Forelimb muscle (tissue), 1 donor: ENCODE results near the gene TOMT. TPM values are rescaled to one million over a fixed set of nuclear protein-coding genes. Genes with fewer than 3 reads are reported as not detected.
"Not testable (repeated sequence)": the region's sequence is repeated elsewhere in the genome, so short reads cannot be mapped to it uniquely, and the experiment has no call there.

Experiments
- DNase-seq: peaks from one replicate; pipeline ENCODE4 v3.0.0-alpha.2; 2013; ENCODE audit warnings: low read depth
- polyA plus RNA-seq: library from polyadenylated mRNA; unstranded; fragments of 120-200 nt; gene quantifications from one replicate; pipeline ENCODE4 v1.2.1, GENCODE V29; 2013; ENCODE audit not compliant: insufficient read length

Gene TOMT
- polyA plus RNA-seq, 1 donor: not detected

DNA sequence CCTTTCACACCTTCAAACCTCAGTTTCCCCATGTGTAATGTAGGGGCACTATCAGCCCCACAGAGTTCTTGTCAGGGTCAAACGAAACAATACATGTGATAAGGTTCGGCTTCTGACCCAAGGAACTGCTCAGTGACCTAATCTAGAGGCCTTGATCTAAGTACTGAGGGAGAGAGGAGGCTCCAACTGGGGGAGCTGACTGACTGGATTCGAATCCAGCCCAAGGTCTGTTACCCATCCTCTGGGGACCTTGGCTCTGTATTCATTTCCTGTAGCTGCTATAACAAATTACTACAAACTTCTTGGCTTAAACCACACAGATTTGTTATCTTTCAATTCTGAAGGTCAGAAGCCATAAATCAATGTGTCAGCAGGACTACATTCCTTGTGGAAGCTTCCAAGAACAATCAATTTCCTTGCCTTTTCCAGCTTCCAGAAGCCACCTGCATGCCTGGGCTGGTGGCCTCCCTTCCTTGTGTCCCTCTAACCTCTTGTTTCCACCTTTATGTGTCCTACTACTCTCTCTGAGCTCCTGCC lies 17.5 kb downstream of the TOMT start:
- DNase-seq: no peak

DNA sequence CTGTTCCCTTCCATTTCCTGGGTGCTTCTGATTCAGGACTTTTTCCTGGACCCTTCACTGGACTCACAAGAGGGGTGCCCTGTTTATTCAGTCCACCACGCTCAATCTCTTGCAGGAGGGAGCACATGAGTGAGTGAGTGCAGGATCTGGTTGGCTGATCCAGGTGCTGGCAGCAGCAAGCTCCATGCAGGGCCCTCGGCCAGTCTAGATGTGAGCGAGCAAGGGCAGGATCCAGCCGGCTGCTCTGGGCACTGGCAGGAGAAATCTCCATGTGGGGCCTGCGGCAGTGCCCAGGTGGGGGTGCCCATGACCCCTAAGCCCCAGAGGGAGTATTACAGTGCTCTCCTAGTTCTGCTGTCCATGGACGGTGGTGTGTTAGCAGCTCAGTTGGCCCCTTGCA lies 18.3 kb downstream of the TOMT start:
- DNase-seq: no peak

DNA sequence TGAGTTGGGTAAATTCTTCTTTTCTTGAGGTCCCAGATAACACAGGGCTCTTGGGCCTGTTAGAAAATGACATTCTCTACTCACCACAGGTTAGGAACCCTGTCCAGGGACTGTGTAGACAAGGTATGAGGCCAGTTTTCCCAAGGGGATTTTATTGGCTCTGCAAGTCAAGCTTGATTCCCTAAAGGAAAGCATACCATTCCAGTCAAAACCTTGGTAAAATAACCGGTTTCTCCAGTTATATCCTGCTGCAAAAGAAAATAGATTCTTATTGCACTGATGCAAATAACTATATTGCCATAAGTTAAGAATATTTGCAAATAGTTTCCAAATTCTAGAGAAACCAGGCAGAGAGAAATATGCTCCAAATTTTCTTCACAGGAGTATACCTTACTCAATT lies 20.2 kb downstream of the TOMT start:
- DNase-seq: no peak

DNA sequence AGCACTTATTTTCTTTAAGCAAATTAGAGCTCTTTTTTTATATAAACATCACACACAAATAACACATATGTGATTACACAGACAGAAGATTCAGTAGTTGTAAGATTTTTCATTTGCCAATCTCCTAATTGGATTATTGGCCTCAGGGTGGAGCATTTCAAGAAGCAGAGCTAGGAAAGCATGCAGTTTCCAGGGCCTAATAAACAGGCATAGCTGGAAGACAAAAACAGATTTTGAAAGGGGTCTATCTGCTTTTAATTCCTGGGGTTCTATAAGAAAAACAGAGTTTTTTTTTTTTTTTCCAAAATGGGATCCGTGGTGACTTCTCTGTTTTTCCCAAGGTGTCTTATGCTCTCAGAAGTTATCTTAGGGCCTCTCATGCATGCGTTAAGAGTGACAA lies 22.2 kb downstream of the TOMT start:
- no peak for DNase-seq

DNA sequence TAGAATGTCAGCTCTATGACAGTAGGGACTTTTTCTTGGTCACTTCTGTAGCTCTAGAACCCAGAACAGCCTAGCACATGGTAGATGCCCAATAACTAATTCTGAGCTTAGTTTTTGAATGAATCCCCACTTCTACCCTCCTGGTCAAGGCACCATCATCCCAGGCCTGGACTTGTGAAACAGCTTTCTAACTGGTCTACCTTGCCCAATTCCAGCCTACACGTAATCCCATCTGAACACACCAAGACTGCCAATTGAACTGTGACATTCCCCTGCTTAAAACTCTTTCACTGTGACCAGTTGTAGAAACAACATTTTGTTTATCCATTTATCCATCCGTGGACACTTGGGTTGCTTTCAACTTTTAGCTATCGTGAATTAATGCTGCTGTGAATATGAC lies 23.7 kb downstream of the TOMT start:
- no peak for DNase-seq

DNA sequence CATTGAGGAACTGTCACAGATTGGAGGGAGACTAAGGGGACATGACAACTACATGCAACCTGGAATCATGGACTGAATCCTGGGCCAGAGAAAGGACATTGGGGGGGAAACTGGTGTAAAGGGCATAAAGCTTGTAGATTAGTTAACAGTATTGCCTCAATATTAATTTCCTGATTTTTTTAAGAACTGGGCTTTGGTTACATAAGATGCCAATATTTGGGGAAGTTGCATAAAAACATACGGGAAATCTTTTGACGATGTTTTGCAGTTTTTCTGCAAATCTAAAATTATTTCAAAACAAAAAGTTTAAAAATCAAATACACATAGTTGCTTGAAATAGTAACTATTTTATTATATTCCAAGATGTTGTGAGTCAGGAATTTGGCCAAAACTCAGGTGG lies 26.9 kb downstream of the TOMT start:
- no peak for DNase-seq

DNA sequence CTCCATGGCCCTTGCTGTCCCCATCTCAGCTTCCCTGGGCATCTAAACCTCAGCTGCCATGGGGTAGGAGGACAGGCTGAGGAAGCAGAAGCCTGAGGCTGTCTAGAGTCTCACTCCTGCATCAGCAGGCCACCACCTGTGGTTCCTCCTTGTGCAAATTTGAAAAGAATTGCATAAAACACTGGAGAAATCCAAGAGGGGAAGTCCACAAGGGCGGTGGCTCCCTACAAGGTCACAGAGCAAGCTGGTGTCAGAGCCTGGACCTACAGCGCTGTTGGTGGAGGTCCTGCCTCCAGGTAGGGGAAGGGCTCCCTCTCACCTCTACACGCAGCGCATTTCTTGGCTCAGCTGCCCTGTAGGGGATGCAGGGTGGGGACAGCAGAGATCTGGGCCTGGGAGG lies 29.7 kb downstream of the TOMT start, which contains the start of gene FOLR3:
Gene FOLR3, plus strand, starts transcription at position 253 of the 400 bp plus-strand sequence. CDS start 228 bp downstream, outside the sequence.
- DNase-seq: not testable (repeated sequence)

DNA sequence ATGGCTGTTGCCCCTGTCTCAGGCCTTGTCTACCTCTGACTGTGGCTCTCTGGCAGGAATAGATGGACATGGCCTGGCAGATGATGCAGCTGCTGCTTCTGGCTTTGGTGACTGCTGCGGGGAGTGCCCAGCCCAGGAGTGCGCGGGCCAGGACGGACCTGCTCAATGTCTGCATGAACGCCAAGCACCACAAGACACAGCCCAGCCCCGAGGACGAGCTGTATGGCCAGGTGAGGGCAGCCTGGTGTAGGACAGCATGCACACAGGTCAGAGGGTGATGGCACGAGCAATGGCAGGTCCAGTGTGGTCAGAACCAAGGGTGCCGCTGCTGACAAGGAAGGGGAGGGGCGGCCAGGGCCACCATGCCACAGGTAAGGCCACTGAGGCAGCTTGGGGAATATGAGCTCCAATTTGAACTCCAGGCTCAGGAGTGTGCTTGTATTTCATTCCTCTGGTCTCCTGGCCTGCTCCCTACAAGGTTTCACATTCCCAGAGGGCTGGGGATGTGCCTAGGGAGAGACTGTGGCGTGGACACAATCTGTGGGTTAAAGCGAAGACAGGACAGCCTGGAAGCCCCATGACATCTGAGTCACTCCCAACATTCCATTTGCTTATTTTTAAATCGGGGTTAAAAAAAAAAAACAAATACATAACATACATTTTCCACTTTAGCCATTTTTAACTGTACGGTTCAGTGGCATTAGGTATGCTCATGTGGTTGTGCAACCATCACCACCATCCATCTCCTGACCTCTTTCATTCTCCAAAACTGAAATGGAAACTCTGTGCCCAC lies 30.4 kb downstream of the TOMT start:
- no peak for DNase-seq

DNA sequence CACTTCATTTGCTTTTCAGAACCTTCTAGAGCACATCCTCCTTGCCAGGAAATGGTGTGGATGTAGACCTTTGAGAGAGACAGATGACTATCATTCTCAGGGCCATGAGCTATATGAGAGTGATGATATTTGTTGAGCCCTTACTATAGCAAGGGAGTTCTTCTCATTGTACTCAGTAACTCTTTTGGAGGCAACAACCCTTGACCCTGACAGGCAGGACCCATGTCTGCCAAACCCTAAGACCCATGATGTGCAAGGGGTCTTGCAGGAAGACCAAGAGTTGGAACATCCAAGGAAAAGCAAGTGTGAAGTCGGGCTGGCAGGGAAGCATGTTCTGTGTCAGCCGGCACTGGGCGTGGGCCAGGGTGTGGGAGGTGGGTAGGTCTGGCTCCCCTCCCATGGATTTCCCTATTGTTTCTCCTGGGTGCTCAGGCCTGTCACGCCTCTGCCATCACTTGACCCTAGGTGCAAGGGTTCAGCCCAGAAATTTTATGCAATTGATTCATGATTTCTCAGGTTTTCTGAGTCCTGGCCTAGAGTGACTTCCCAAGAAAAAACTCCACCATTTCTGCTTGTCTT lies 31.0 kb downstream of the TOMT start:
- no peak for DNase-seq

DNA sequence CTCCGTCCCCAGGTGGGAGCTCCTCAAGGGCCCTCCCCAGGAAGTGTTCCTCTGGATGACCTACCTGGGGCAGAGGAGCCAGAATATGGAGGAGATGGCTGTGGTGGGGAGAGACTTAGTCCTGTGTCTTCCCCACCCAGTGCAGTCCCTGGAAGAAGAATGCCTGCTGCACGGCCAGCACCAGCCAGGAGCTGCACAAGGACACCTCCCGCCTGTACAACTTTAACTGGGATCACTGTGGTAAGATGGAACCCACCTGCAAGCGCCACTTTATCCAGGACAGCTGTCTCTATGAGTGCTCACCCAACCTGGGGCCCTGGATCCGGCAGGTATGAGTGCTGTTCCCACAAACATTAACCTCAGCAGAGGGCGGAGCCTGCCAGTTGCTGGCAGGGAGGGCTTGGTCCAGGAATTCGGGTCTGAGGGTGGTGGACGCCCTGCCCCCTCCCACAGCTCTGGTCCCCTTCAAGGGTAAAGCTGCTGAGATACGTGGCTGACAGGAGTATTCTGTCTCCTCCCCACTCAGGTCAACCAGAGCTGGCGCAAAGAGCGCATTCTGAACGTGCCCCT lies 33.2 kb downstream of the TOMT start:
- DNase-seq: no peak

DNA sequence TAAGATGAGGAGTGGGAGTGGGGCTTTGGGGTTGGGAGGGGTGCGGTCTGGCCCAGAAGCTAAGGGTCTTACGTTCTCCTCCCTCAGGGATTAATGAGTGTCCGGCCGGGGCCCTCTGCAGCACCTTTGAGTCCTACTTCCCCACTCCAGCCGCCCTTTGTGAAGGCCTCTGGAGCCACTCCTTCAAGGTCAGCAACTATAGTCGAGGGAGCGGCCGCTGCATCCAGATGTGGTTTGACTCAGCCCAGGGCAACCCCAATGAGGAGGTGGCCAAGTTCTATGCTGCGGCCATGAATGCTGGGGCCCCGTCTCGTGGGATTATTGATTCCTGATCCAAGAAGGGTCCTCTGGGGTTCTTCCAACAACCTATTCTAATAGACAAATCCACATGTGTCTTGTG lies 33.8 kb downstream of the TOMT start:
- DNase-seq: no peak

DNA sequence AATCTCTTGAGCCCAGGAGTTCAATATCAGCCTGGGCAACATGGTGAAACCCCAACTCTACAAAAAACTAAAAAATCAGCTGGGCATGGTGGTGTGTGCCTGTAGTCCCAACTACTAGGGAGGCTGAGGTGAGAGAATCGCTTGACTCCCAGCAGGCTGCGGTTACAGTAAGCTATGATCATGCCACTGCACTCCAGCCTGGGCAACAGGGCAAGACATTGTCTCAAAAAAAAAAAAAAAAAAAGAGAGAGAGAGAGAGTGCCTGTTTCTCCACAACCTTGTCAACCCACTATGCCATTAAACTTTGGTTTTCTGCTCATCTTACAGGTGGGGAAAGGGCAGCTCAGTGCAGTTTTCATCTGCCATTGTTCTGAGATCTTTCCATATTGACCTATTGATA lies 34.9 kb downstream of the TOMT start:
- DNase-seq: no peak

DNA sequence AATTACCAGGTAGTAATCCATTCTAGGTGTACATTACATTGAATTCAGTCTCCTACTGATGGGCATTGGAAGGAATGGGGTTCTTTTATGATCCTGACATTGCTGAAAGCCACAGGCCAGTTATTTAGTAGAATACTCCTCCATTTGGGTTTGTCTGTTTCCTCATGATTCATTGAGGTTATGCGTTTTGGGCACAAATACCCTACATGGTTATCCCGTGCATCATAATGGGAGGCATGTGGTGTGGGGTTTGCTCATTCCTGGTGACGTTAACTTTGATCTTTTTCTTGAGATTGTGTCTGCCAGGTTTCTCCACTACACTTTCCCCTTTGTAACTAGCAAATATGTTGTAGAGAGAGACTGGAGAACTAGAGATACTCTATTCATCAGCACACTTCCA lies 35.3 kb downstream of the TOMT start:
- no peak for DNase-seq

DNA sequence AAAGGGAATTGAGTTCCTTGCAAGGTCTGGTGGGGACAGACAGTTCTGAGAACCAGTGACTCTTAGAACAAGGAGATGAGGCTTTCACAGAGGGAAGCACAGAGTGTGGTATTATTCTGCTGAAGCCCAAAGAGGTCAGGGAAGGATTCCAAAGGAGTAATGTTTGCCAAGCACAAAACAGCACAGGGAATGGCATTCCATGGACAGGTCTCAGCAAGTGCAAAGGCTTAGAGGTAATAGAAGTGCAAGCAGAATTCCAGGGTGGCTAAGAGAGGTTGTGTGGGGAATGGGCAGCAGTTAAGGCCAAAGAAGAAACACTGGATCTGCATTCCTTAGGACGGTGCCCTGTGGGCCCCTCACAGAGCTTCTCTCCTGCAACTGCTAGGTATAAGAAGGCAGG lies 36.4 kb downstream of the TOMT start:
- not testable (repeated sequence) for DNase-seq

DNA sequence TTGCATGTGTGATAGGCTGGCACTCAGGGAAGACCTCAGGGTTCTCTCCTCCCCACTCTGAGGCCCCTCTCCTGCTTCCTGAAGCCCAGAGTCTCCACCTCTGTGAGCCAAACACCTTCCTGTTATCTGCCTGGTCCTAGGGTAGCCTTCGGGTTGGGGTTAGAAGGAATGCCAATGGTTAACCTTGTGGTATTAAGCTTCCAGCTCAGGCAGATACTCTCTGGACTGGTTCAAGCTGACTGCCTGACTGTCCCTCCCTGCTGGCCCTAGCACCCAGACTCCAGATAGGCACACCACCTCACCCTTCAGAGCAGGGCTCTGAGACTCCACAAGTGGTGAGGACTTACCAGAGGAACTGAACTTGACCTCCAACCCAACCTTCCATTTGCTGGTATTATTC lies 36.8 kb downstream of the TOMT start:
- not testable (repeated sequence) for DNase-seq

DNA sequence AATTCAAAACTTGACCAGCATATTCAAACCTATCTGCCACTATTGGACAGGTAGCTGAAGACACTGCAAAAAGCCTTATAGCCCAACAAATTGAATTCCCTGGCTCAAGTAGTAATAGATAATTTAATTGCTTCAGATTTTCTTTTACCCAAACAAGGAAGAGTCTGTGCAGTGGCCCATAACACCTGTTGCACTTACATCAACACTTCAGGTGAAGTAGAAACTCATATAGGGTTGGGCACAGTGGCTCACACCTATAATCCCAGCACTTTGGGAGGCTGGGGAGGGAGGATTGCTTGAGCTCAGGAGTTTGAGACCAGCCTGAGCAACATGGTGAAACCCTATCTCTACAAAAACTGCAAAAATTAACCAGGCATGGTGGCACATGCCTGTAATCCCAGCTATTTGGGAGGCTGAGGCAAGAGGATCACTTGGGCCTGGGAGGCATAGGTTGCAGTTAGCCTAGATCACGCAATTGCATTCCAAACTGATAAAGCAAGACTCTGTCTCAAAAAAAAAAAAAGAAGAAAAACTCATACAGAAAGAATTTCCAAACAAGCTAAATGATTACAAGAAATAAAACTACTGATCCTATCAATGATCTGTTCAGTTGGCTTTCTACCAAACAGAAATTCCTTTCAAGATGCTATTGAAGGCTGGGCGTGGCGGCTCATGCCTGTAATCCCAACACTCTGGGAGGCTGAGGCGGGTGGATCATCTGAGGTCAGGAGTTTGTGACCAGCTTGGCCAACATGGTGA lies 39.3 kb downstream of the TOMT start:
- DNase-seq: no peak

DNA sequence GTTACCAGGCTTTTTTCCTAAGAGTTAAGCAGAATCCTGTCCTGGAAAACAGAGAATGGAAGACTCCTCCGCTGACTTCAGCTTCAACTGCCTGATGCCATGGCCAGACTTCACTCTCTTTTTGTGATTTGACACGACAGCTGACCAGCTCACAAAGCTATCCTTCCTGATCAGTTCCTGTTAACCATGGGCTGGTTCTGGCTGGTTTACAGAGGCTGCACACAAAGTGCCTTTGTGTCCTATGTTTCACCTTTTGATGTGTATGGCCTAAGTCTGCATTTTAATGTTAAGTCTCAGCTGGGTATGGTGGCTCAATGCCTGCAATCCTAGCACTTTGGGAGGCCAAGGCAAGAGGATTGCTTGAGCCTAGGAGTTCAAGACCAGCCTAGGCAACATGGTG lies 40.9 kb downstream of the TOMT start:
- no peak for DNase-seq

DNA sequence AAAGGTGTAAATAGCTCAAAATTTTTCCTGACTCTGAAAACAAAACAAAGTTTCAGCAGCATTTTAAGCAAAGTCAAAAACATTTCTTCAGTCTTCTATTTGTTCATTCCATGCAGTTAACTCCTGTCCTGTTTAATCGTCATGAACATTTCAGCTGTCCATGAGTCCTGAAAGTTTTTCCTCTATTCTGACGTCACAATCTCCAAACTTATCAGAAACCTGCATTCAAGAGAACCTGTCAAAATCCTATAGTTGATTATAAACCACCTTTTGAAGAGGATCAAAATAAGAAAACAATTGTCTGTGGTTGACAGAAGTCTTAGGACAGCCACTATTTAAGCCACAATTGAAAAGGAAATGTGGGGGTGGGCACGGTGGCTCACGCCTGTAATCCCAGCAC lies 45.2 kb downstream of the TOMT start:
- no peak for DNase-seq

DNA sequence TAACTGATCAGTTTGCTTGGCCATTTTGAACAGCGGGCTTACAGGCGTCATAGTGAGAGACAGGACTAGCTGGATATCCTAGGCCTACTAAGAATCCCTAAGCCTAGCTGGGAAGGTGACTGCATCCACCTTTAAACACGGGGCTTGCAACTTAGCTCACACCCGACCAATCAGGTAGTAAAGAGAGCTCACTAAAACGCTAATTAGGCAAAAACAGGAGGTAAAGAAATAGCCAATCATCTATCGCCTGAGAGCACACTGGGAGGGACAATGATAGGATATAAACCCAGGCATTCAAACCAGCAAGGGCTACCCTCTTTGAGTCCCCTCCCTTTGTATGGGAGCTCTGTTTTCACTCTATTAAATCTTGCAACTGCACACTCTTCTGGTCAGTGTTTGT lies 48.1 kb downstream of the TOMT start:
- not testable (repeated sequence) for DNase-seq

DNA sequence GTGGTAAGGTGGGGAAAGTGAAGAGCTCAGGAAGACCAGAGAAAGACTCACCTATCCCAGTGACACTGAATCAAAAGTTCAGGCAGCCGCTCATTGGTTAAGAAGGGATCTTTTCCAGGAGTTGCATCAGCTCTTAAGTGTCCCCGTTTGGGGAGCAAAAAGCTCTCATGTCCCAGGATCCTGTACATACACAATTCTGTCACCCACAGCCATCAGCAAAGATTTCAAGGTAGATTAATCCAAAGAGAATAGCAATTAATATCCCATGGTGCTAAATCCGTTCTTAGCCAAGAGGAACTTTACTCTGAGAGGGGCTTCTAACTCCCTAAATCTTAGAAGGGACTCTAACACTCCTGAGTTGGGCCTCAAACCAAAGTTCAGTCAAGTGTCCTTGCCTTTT lies 49.1 kb downstream of the TOMT start:
- DNase-seq: no peak

DNA sequence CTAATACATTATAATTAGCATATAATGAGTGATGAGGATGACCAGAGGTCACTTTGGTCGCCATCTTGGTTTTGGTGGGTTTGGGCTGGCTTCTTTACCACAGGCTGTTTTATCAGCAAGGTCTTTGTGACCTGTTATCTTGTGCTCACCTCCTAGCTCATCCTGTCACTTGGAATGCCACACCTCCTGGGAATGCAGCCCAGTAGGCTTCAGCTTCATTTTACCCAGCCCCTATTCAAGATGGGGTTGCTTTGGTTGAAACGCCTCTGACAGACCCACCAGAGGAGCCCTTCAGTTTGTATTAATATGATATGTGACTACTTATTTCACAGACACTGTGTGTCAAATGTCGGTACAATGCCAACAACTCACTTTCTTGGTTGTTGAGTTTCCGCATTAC lies 50.0 kb downstream of the TOMT start:
- no peak for DNase-seq

DNA sequence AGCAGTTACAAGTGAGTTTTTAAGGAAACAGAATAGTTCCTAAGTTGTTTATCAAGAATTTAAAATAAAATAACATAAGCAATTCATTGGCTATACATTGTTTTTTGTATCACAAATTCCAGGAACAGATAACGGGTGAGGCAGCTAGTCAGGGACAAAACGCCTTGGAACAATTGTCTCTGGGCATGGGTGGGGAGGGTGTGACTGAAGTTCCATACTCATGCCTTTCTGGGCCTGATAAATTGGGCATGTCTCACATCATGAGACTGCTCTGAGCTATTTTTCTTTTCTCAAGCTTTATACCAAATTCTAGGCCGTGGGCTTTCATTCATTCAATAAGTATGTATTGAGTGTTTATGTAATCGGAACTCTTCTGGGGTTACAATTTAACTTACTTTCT lies 51.4 kb downstream of the TOMT start:
- no peak for DNase-seq
